HG03097 (cell line): ENCODE results near the gene PRLR.

Source experiments
- ATAC-seq: cut with Tn5 transposase; IDR thresholded peaks from one replicate; pipeline ENCODE4 v1.9.1; 2021; ENCODE audit not compliant: unreplicated experiment, low FRiP score

Gene PRLR

GRCh38 chr5:35236770-35237169, 6.5 kb upstream of the PRLR start:
- no peak for ATAC-seq

DNA sequence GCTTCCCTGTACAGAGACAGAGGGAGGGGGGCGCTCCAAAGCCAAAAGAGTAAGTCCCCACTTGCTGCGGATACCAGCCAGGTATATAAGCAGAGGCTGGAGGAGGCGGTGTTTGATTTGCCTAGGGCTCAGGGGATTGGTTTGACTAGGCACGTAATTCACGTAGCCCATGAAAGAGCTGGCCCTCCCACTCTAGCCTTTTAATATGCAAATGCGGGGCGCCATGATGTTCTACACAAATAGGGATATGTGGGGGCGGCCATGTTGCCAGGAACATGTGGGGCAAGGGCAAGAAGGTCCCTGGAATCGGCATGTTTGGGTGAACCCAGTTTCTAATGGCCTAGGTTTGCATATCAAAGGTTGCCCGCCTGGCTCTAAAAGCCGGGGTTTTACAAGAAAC, 3.3 kb upstream of the PRLR start:
- ATAC-seq: no peak

GRCh38 chr5:35233121-35233520, 2.8 kb upstream of the PRLR start:
- no peak for ATAC-seq

DNA sequence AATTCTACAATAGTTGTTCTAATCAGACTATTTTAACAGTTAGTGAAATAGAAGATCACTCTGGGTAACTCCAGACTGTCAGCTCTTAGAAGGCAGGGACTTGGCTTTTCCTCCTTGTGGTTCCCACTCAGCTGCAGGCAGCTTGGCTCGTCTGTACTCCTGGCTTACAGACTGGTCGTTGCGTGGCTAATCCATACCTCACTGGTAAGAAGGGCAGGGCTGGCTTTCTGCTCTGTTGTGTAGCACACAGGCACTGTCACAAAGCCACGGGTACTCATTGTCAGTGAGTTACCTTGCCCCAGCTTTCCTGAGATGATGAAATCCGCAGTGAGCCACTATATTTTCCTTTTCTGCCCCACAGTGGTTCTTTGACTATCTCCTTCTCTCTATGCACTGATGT, 1.8 kb upstream of the PRLR start:
- ATAC-seq: no peak

- ATAC-seq: no peak
Measured at GRCh38 chr5:35229076-35230037, 930 bp downstream of the PRLR start.

DNA sequence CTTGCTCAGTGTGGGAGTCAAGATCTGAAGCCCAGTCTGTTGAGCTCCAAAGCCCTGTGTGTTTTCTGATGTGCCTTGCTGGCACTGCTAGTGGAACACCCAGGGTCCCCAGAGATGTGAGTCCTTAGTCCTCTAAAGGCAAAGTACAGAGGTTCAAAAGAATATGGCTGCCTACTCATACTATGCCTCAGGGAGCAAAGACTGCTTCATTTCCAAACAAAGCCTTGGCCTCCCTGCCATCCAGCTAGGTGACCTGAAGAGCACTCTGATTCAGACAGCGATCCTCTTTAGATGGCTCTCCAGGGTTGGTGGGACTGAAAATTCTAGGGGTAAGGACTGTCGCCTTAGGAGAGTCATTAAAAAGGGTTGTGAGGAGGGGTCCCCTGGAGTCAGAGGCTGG, 2.0 kb downstream of the PRLR start:
- no peak for ATAC-seq

DNA sequence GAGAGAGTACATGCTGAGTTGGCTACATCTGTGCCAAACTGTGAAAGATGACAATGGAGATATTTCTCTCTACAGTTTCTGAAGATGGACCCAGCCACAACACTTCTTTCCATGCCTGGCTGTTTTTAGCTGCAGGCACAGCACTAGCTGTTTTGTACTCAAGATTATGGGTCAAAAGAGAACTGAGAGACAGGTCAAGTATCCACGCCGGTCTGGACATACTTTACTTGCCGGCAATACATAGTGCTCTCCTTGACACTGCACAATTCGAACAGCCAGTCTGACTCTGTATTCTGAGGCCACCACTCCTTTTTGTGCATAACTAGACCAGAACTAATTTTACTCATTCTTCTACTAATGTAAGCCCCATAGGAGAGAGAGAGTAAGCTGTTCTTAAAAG, 2.6 kb downstream of the PRLR start:
- no peak for ATAC-seq

GRCh38 chr5:35223787-35224395, 6.4 kb downstream of the PRLR start:
- ATAC-seq: no peak

- no peak for ATAC-seq
Measured at GRCh38 chr5:35220967-35221366, 9.3 kb downstream of the PRLR start.

GRCh38 chr5:35218981-35219380, 11.3 kb downstream of the PRLR start:
- no peak for ATAC-seq

DNA sequence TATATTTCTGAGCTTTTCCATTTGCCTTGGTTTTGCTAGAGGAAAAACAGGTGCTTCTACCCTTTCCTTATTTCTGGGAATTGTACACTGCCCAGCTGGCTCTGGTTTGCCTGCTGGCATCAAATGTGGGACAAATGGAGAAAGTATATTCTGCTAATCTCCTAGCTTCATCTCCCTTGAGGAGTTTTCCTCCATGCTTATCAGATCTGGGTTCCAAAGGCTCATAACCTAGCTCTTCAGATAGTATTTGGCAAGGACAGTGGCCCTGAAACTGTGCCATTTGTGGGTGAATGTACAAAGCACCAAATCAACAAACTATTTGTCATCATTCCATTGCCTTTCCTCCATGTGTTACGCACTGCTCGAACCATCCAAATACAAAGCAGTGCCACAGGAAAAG, 16.2 kb downstream of the PRLR start:
- no peak for ATAC-seq

- ATAC-seq: no peak
Measured at GRCh38 chr5:35213608-35214007, 16.7 kb downstream of the PRLR start.

- ATAC-seq: peak; percentile 62
Measured at GRCh38 chr5:35212122-35212982, 17.9 kb downstream of the PRLR start.

GRCh38 chr5:35209862-35210261, 20.4 kb downstream of the PRLR start:
- ATAC-seq: no peak

- no peak for ATAC-seq
Measured at GRCh38 chr5:35205606-35206005, 24.7 kb downstream of the PRLR start.

DNA sequence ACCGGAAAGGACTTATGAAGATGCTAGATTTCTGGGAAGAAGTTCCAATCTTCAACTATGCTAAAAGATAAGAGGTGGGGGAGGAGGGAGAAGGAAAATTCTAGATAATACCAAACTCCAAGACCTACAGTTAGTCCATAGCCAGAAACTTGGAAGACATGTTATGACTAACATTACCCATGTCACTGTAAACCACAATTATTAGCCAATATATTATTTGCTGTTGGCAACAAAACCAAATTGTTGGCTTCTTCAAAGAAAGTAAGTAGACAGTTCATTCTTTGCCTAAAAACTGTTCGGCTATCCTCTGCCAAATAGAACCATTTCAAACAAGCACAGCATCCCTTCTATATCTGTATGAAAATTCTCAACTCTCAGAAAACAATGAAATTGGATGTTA, 25.1 kb downstream of the PRLR start:
- no peak for ATAC-seq

DNA sequence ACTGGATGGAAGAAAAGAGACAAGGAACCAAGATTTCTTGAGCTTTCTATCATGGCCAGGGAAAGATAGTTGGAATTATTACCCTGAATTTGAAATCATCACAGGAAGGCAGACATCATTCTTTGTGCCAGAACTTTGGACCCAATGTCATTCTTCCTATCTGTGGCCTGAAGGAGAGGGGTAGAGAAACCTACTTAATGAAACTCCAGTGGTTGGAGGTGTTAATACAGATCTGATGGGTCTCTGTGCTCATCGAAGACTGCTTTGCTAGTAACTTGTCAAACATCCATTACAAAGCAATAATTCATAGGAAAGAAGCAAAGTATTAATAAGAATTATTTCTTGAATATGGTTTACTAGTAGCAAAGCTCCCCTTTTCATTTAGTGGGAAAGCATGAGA, 26.9 kb downstream of the PRLR start:
- ATAC-seq: no peak

DNA sequence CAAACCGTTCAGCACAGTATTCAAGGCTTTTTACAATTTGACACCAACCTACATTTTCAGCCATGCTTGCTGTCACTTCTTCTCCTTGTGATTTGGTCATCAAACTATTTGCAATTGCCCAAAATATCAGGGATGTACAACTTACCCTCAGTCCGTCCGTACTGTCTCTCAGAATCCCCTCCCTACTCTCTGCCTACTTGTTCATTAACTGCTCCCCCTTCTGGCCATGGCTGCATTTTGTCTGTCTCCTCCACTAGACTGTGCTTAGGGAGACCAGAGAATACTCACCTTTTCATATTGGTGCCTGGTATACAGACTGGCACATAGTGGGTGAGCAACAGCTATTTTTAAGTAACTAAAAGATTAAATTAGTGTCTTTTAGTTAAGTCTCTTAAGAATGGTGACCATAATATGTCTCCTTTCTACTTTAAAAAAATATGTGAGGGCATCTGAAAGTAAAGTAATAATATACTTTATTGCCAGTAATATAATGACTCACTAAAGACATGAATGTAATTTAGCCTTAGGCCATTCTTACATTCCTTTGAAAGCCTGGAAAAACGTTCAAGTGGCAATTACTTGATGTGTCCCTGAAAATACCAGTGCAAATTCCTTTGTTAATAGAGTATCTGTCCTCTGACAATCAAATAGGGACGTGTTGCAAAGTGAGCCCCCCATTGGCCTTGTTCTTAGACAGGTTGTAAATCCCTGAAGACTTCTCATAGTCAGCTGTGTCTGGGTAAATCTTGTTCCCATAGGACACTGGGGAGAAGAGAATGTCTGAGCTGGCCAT, 27.8 kb downstream of the PRLR start:
- peak; percentile 73 for ATAC-seq

DNA sequence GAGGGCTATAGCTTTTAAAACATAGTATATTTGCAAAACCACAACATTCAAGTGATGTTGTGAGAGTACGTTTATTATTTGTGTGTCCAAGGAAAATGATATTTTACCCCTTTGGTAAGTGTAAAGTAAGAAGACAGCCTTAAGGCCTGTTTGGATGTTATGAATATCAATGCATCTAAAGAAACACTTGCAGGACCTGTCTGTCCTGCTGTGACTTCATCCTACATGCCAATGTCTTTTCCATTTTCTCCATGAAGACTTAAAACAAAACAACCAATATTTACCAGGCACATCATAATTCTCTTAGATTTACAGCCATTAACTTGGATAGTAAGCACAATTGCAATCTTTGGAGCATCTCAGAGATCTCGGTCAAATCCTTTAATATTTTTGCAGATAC, 29.0 kb downstream of the PRLR start:
- no peak for ATAC-seq

DNA sequence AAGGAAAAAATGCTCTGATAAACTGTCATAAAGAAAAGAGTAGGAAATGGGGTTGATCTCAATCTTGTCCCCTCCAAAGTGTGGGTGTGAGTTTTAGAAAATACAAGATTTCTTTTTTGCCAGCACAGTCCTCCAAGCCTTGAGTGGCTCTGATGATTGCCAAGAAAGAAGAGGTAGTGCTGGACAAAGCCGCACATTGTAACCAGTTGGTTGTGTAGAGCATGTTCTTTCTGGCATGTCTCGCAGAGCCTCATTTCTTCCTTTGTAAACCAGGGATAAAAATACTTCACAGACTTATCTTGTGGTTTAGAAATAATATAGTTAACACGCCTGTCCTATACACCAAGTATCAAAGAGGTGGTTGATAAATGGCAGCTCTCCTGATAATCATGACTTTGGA, 30.4 kb downstream of the PRLR start:
- ATAC-seq: no peak
